Measurements from ENCODE around the gene ATXN2.

- TF ChIP-seq CTCF (IDR thresholded peaks at IDR 0.05; ENCODE audit: low read length): no peak
- no peak for TF ChIP-seq EZH2 (optimal IDR thresholded peaks at IDR 0.05; ENCODE audit: low read depth, low read length)
Measured at GRCh38 chr12:111599453-111600204, 514 bp upstream of the ATXN2 start.

Measured in MM.1S (cell line).